OCI-LY7 (cell line): Measurements from ENCODE around the gene SNAPC1. TPM values are rescaled to one million over a fixed set of nuclear protein-coding genes. Genes with fewer than 3 reads are reported as not detected.

ENCODE experiments used
- BruUV-seq: library from RNA; stranded (reverse); fragments of 400-500 nt; replicated peaks from 2 replicates; lab custom pipeline; 2021; lab: Mats Ljungman, UMichigan
- CTCF ChIA-PET: fragments of 300-600 bp; sonication (Branson Sonifier 250); formaldehyde crosslinking; loops from one replicate; lab custom pipeline; 2022; ENCODE audit warnings: antibody characterized with exemption; ENCODE audit not compliant: unreplicated experiment; lab: Charles Lee
- POLR2A ChIA-PET: fragments of 300-600 bp; sonication (Branson Sonifier 250); formaldehyde crosslinking; loops from one replicate; lab custom pipeline; 2022; ENCODE audit warnings: antibody characterized with exemption; lab: Charles Lee
- DNase-seq: peaks from one replicate; pipeline ENCODE4 v3.0.0-alpha.2; 2015; ENCODE audit warnings: low spot score
- H2AFZ ChIP-seq: fragments of 200-600 bp; sonication (generic), shearing (Covaris generic); 2 replicates; pipeline ENCODE4 v1.6.1; 2014; ENCODE audit warnings: mild to moderate bottlenecking, antibody characterized with exemption, low read length, moderate library complexity
- H3K27ac ChIP-seq: fragments of 200-600 bp; sonication (generic); 2 replicates; pipeline ENCODE4 v1.5.1; 2014; ENCODE audit warnings: mixed run types, low read depth, mild to moderate bottlenecking, moderate library complexity, low read length, inconsistent platforms; ENCODE audit not compliant: poor library complexity, severe bottlenecking
- H3K36me3 ChIP-seq: fragments of 200-600 bp; sonication (generic); 2 replicates; pipeline ENCODE4 v1.6.1; 2014; ENCODE audit warnings: mild to moderate bottlenecking, antibody characterized with exemption, low read length, moderate library complexity, mixed read lengths; ENCODE audit not compliant: insufficient read depth
- H3K4me1 ChIP-seq: fragments of 200-600 bp; sonication (generic); 2 replicates; pipeline ENCODE4 v1.5.1; 2014; ENCODE audit warnings: mild to moderate bottlenecking, low read length; ENCODE audit not compliant: insufficient read depth, poor library complexity, severe bottlenecking
- H3K4me2 ChIP-seq: fragments of 200-600 bp; sonication (generic); 2 replicates; pipeline ENCODE4 v1.6.1; 2014; ENCODE audit warnings: mild to moderate bottlenecking, low read length
- H3K4me3 ChIP-seq: fragments of 200-600 bp; sonication (generic); 2 replicates; pipeline ENCODE4 v1.5.1; 2014; ENCODE audit warnings: mild to moderate bottlenecking, low read depth, low read length; ENCODE audit not compliant: poor library complexity, severe bottlenecking
- H3K79me2 ChIP-seq: fragments of 200-600 bp; sonication (generic); 2 replicates; pipeline ENCODE4 v1.6.1; 2016; ENCODE audit warnings: low read depth, mild to moderate bottlenecking, low read length, moderate library complexity, mixed read lengths; ENCODE audit not compliant: insufficient read depth
- H3K9me2 ChIP-seq: fragments of 200-600 bp; sonication (generic); 2 replicates; pipeline ENCODE4 v1.6.1; 2016; ENCODE audit warnings: mild to moderate bottlenecking, low read length, mixed read lengths; ENCODE audit not compliant: insufficient read depth
- H3K9me3 ChIP-seq: fragments of 200-600 bp; sonication (generic); 2 replicates; pipeline ENCODE4 v1.6.1; 2014; ENCODE audit warnings: mild to moderate bottlenecking, mixed run types, low read length, mixed read lengths
- H4K20me1 ChIP-seq: fragments of 200-600 bp; sonication (generic); 2 replicates; pipeline ENCODE4 v1.6.1; 2014; ENCODE audit warnings: mild to moderate bottlenecking, antibody characterized with exemption, low read length, moderate library complexity, mixed read lengths; ENCODE audit not compliant: insufficient read depth
- EZH2phosphoT487 ChIP-seq: fragments of 200-600 bp; sonication (generic); IDR thresholded peaks from 2 replicates; pipeline ENCODE4 v1.6.1; 2018; ENCODE audit warnings: low read depth, borderline replicate concordance, mild to moderate bottlenecking, mixed run types, antibody characterized with exemption, low read length, moderate library complexity, mixed read lengths
- intact Hi-C: fragments of 100-400 bp; cut with micrococcal nuclease; formaldehyde crosslinking; loops from one replicate; pipeline ENCODE4 v1.10.0; 2022; ENCODE audit not compliant: unreplicated experiment
- total RNA-seq, 2 experiments: library from RNA; depleted of rRNA in 1 of 2; stranded (reverse); fragments of >200 nt in 1 of 2; shearing (Covaris generic) in 1 of 2; gene quantifications; 2 replicates each; pipeline ENCODE4 v1.2.3, GENCODE V29; 2014 to 2022
- TF ChIP-seq, protein P1 (sequence below): fragments of 200-600 bp; sonication (generic); conservative IDR thresholded peaks from 2 replicates; pipeline ENCODE4 v1.5.1; 2014; ENCODE audit warnings: mild to moderate bottlenecking, antibody characterized with exemption, low read length, moderate library complexity, mixed read lengths

The SNAPC1 gene
- total RNA-seq, 2 experiments from 2014 or later = 10.5 to 12.1 TPM

DNA sequence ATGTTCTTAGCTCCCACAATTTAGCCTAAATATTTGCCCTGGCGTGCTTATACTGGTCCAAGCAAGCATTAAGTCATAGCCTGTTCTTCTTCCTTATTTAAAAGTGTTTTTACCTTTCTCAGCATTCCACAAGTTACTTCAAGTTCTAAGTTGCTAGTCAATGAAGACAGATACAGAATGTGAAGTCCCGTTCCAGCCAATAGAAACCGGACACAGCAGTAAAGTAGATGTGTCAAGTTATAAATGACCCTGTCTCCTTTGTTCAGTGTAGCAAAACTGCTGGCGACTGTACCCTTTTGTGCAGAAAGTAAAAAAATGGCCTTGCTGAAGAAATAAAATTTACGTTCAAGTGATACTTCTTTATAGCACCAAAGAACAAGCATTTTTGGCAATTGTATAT lies 3.9 kb downstream of the SNAPC1 start:
- H3K79me2 ChIP-seq = peaks cover 53% of the 10 kb centered on the region
- CTCF ChIA-PET = no interaction called here
- H3K4me3 ChIP-seq = no peak overlapping the region
- no peak overlapping the region for H2AFZ ChIP-seq
- H3K4me2 ChIP-seq = peak overlapping the region; percentile 91
- POLR2A ChIA-PET = interaction anchor here (0.8 to 5.6 kb wide), 4 partner anchors 17 to 234 kb away, joined by 4 to 51 read pairs (median 4); no protein-coding TSS in a partner anchor
- no peak overlapping the region for H3K27ac ChIP-seq
- DNase-seq = no peak
- no peak for TF ChIP-seq EZH2phosphoT487
- TF ChIP-seq, protein P1, sequence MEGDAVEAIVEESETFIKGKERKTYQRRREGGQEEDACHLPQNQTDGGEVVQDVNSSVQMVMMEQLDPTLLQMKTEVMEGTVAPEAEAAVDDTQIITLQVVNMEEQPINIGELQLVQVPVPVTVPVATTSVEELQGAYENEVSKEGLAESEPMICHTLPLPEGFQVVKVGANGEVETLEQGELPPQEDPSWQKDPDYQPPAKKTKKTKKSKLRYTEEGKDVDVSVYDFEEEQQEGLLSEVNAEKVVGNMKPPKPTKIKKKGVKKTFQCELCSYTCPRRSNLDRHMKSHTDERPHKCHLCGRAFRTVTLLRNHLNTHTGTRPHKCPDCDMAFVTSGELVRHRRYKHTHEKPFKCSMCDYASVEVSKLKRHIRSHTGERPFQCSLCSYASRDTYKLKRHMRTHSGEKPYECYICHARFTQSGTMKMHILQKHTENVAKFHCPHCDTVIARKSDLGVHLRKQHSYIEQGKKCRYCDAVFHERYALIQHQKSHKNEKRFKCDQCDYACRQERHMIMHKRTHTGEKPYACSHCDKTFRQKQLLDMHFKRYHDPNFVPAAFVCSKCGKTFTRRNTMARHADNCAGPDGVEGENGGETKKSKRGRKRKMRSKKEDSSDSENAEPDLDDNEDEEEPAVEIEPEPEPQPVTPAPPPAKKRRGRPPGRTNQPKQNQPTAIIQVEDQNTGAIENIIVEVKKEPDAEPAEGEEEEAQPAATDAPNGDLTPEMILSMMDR = no peak
- intact Hi-C loops = no loop called here
- H4K20me1 ChIP-seq = peaks cover 11% of the 10 kb centered on the region; the same call in 1 of the 2 replicates
- H3K9me3 ChIP-seq = no peaks in the 10 kb centered on the region
- BruUV-seq = no TSS peak
- peaks cover 36% of the 10 kb centered on the region for H3K4me1 ChIP-seq
- no peaks in the 10 kb centered on the region for H3K9me2 ChIP-seq
- peaks cover 67% of the 10 kb centered on the region for H3K36me3 ChIP-seq

DNA sequence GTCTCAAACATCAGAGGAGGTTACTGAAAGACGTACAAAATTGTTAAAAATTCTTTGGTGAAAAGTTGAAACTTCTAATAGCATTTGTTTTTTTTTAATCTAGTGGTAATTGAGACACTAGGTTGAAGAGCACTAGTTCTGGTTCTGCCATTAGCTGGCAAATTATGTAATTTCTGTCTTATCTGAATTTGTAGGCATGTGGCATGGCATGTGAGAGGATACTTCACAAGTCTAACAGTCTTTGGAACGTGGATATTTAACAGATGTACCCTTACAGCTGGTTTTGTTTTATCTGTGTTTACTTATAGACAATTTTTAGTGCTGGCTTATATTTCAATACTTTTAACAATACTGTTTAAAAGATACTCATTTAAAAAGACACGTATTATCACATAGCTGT lies 6.0 kb downstream of the SNAPC1 start:
- Histone ChIP-seq H3K27ac (no peak overlapping the region), H4K20me1 (peaks cover 10% of the 10 kb centered on the region; the same call in 1 of the 2 replicates), H3K79me2 (peaks cover 43% of the 10 kb centered on the region), H3K4me3 (no peak overlapping the region), H2AFZ (no peak overlapping the region), H3K4me1 (peaks cover 28% of the 10 kb centered on the region), H3K36me3 (peaks cover 88% of the 10 kb centered on the region), H3K4me2 (no peak overlapping the region), H3K9me3 (no peaks in the 10 kb centered on the region), H3K9me2 (no peaks in the 10 kb centered on the region)
- DNase-seq = no peak
- BruUV-seq = no TSS peak
- no peak for TF ChIP-seq EZH2phosphoT487
- TF ChIP-seq, protein P1 = no peak
- CTCF ChIA-PET = no interaction called here
- intact Hi-C loops = no loop called here
- POLR2A ChIA-PET = no interaction called here

GRCh38 chr14:61769893-61770292 lies 7.7 kb downstream of the SNAPC1 start:
- Histone ChIP-seq H3K9me2 (no peaks in the 10 kb centered on the region), H3K4me3 (no peak overlapping the region), H3K4me1 (peaks cover 17% of the 10 kb centered on the region), H4K20me1 (0 out of 2 replicates have a peak, but pooled peaks cover 5% of the 10 kb centered on the region), H2AFZ (no peak overlapping the region), H3K9me3 (no peaks in the 10 kb centered on the region), H3K79me2 (peaks cover 27% of the 10 kb centered on the region), H3K27ac (no peak overlapping the region), H3K36me3 (peaks cover 97% of the 10 kb centered on the region), H3K4me2 (no peak overlapping the region)
- TF ChIP-seq EZH2phosphoT487 = no peak
- TF ChIP-seq, protein P1 = no peak
- intact Hi-C loops = no loop called here
- ChIA-PET POLR2A (no interaction called here), CTCF (no interaction called here)
- no TSS peak for BruUV-seq
- DNase-seq = no peak
